ENCODE data around the gene GALNTL6.

DNA sequence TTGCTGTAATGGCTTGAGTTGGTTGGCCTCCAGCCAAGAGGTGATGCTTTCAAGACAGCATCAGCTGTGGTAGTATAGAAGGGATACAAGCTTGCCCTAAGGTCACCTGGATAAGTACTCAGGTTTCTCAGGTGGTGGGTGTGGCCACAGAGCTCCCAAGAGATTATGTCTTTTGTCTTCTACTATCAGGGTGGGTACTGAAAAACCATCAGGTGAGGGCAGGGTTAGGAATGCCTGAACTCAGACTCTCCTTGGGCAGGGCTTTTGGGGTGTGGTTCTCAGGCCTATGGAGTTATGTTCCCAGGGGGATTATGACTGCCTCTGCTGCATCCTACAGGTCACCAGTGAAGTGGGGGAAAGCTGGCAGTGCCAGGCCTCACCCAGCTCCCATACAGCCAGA lies 700.8 kb downstream of the GALNTL6 start:
- no peak for TF ChIP-seq EP300 (IDR thresholded peaks at IDR 0.05)
- no peak for TF ChIP-seq CTCF (IDR thresholded peaks at IDR 0.05)
- no peak for TF ChIP-seq POLR2A (IDR thresholded peaks at IDR 0.05)

Data from suprapubic skin (tissue), 3 donors.